HG02571 (cell line): ENCODE results near the gene CD47.

Source experiments
- ATAC-seq: cut with Tn5 transposase; IDR thresholded peaks from one replicate; pipeline ENCODE4 v1.9.1; 2021; ENCODE audit warnings: mild to moderate bottlenecking, moderate library complexity; ENCODE audit not compliant: unreplicated experiment

Gene CD47

GRCh38 chr3:108053483-108053882 lies 37.3 kb downstream of the CD47 start:
- ATAC-seq, result no peak

GRCh38 chr3:108053067-108053466 lies 37.8 kb downstream of the CD47 start:
- no peak for ATAC-seq

- ATAC-seq, result no peak
These were observed 39.8 kb downstream of the CD47 start for GRCh38 chr3:108051005-108051404.

- no peak for ATAC-seq
These were observed 42.8 kb downstream of the CD47 start for GRCh38 chr3:108047987-108048386.

GRCh38 chr3:108046247-108046646 lies 44.6 kb downstream of the CD47 start:
- ATAC-seq, result no peak

- ATAC-seq, result no peak
These were observed 46.1 kb downstream of the CD47 start for GRCh38 chr3:108044699-108045098.

- no peak for ATAC-seq
These were observed 48.5 kb downstream of the CD47 start for GRCh38 chr3:108042300-108042699.

GRCh38 chr3:108041253-108041652 lies 49.6 kb downstream of the CD47 start:
- ATAC-seq, result no peak

GRCh38 chr3:108037770-108038169 lies 53.1 kb downstream of the CD47 start:
- no peak for ATAC-seq

GRCh38 chr3:108036984-108037741 lies 53.7 kb downstream of the CD47 start:
- peak; percentile 51 for ATAC-seq

GRCh38 chr3:108036401-108036800 lies 54.4 kb downstream of the CD47 start:
- no peak for ATAC-seq

GRCh38 chr3:108035751-108036150 lies 55.1 kb downstream of the CD47 start:
- no peak for ATAC-seq

- ATAC-seq, result no peak
These were observed 58.9 kb downstream of the CD47 start for GRCh38 chr3:108031895-108032294.

- ATAC-seq, result no peak
These were observed 59.9 kb downstream of the CD47 start for GRCh38 chr3:108030960-108031359.

GRCh38 chr3:108029466-108029865 lies 61.4 kb downstream of the CD47 start:
- ATAC-seq, result no peak

- ATAC-seq, result no peak
These were observed 61.9 kb downstream of the CD47 start for GRCh38 chr3:108028896-108029295.

- no peak for ATAC-seq
These were observed 65.7 kb downstream of the CD47 start for GRCh38 chr3:108025177-108025576.

- ATAC-seq, result no peak
These were observed 66.5 kb downstream of the CD47 start for GRCh38 chr3:108024146-108024850.

GRCh38 chr3:108022256-108023150 lies 68.3 kb downstream of the CD47 start:
- ATAC-seq, result no peak

- ATAC-seq, result no peak
These were observed 69.3 kb downstream of the CD47 start for GRCh38 chr3:108021533-108021932.

- no peak for ATAC-seq
These were observed 69.7 kb downstream of the CD47 start for GRCh38 chr3:108021131-108021530.
